ENCODE measurements around the gene PRRT1.

The PRRT1 gene

GRCh38 chr6:32123681-32124080, 28.1 kb downstream of the PRRT1 start:
- TF ChIP-seq CTCF (IDR thresholded peaks at IDR 0.05; ENCODE audit: borderline replicate concordance, insufficient read depth, low read depth, low read length): no peak
- H3K4me3 ChIP-seq (ENCODE audit: low read depth, low read length): no peak overlapping the region

DNA sequence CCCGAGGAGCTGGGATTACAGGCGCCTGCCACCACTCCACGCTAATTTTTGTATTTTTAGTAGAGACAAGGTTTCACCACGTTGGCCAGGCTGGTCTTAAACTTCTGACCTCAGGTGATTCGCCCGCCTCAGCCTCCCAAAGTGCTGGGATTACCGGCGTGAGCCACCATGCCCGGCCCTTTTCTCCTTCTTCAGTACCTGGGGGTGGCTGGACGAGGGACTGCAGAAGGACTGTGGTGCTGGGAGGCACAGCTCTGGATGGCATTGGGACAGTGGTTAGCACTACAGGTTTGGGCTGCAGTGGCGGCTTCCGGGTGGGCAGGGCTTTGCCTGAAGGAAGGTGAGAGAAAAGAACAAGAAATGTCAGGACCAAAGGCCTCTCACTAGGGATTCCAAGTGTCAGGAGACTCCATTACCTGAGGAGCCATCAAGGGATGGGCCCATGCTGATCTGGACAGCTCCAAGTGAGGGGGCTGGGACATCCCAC, 31.1 kb downstream of the PRRT1 start:
- no peak overlapping the region for H3K4me3 ChIP-seq (ENCODE audit: low read depth, low read length)
- TF ChIP-seq CTCF (IDR thresholded peaks at IDR 0.05; ENCODE audit: borderline replicate concordance, insufficient read depth, low read depth, low read length): no peak

GRCh38 chr6:32118782-32119628, 32.7 kb downstream of the PRRT1 start:
- no peak overlapping the region for H3K4me3 ChIP-seq (ENCODE audit: low read depth, low read length)
- TF ChIP-seq CTCF (IDR thresholded peaks at IDR 0.05; ENCODE audit: borderline replicate concordance, insufficient read depth, low read depth, low read length): peak; percentile 92

DNA sequence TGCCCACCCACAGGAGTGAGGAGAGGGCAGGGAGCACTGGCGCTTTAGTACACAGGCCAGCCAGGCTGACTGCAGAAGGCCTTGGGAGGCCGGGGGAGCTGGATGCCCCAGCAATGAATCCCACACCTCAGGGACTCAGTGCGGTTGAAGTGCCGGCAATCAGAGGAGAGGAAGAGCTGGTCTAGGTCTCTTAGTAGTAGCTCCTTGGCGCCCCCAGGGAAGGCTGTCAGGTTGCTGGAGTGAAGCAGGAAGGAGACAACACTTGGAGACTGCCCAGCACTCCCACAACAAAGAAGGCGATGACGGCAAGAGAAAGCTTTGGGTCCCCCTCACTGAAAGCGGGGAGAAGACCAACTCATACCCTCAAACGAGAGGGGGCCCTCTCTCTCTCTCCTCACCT, 34.3 kb downstream of the PRRT1 start:
- no peak overlapping the region for H3K4me3 ChIP-seq (ENCODE audit: low read depth, low read length)
- TF ChIP-seq CTCF (IDR thresholded peaks at IDR 0.05; ENCODE audit: borderline replicate concordance, insufficient read depth, low read depth, low read length): no peak

GRCh38 chr6:32116674-32117073, 35.1 kb downstream of the PRRT1 start:
- TF ChIP-seq CTCF (IDR thresholded peaks at IDR 0.05; ENCODE audit: borderline replicate concordance, insufficient read depth, low read depth, low read length): peak; percentile 40; the same call in 1 of the 2 replicates
- no peak overlapping the region for H3K4me3 ChIP-seq (ENCODE audit: low read depth, low read length)

GRCh38 chr6:32115623-32116022, 36.1 kb downstream of the PRRT1 start:
- H3K4me3 ChIP-seq (ENCODE audit: low read depth, low read length): no peak overlapping the region
- no peak for TF ChIP-seq CTCF (IDR thresholded peaks at IDR 0.05; ENCODE audit: borderline replicate concordance, insufficient read depth, low read depth, low read length)

GRCh38 chr6:32114796-32115195, 36.9 kb downstream of the PRRT1 start:
- H3K4me3 ChIP-seq (ENCODE audit: low read depth, low read length): no peak overlapping the region
- TF ChIP-seq CTCF (IDR thresholded peaks at IDR 0.05; ENCODE audit: borderline replicate concordance, insufficient read depth, low read depth, low read length): no peak
